Gastroesophageal sphincter (tissue), 3 donors: ENCODE results near the gene FRMD4B.

ENCODE experiments used
- CTCF ChIP-seq, 4 experiments: fragments of 200-600 bp in 2 of 4; fragments of 450-650 bp in 2 of 4; sonication (generic) in 1 of 4; IDR thresholded peaks; one replicate each; pipeline ENCODE4 v1.5.1; 2017 to 2019; ENCODE audit warnings: antibody characterized with exemption in 4 of 4, mild to moderate bottlenecking in 2 of 4, moderate library complexity in 2 of 4
- EP300 ChIP-seq: sonication (generic); formaldehyde crosslinking; IDR thresholded peaks from one replicate; pipeline ENCODE4 v1.6.1; 2017; ENCODE audit warnings: antibody characterized with exemption, mild to moderate bottlenecking
- POLR2AphosphoS5 ChIP-seq: sonication (generic); formaldehyde crosslinking; IDR thresholded peaks from one replicate; pipeline ENCODE4 v1.6.1; 2017; ENCODE audit warnings: antibody characterized with exemption

- no peak for TF ChIP-seq CTCF (IDR thresholded peaks at IDR 0.05)
- no peak for TF ChIP-seq POLR2AphosphoS5
- no peak for TF ChIP-seq EP300
Observed at GRCh38 chr3:69290006-69290405, 95.9 kb downstream of the FRMD4B start.
